Measurements from ENCODE around the gene RASA2. TPM values are rescaled to one million over a fixed set of nuclear protein-coding genes. Genes with fewer than 3 reads are reported as not detected.

Gene RASA2
- total RNA-seq, 6 donors from 2014 or later: 11.7 to 41.5 (median 21.3) TPM

DNA sequence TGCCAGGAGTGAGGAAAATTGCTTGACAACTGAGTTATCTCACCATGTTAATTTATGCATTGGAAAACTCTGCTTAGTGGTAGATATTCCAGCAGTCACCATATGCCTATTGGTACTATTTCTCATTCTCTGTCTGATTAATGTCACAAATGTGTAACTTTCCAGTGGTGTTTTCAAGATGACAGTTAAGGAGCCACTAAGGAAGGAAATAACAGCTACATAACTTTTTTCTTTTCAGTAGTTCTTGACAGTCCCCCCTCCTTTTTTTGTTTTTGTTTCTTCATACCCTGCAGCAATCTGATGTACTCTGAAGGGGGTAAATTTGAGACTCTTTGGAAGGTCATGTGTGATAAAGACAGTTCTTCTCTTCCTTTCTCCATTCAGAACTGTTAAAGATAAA lies 13.1 kb downstream of the RASA2 start:
- no peak for DNase-seq
- no peak for TF ChIP-seq POLR2AphosphoS5 (IDR thresholded peaks at IDR 0.05)
- TF ChIP-seq POLR2A (IDR thresholded peaks at IDR 0.05): no peak
- TF ChIP-seq EP300 (IDR thresholded peaks at IDR 0.05): no peak
- TF ChIP-seq, protein P1, sequence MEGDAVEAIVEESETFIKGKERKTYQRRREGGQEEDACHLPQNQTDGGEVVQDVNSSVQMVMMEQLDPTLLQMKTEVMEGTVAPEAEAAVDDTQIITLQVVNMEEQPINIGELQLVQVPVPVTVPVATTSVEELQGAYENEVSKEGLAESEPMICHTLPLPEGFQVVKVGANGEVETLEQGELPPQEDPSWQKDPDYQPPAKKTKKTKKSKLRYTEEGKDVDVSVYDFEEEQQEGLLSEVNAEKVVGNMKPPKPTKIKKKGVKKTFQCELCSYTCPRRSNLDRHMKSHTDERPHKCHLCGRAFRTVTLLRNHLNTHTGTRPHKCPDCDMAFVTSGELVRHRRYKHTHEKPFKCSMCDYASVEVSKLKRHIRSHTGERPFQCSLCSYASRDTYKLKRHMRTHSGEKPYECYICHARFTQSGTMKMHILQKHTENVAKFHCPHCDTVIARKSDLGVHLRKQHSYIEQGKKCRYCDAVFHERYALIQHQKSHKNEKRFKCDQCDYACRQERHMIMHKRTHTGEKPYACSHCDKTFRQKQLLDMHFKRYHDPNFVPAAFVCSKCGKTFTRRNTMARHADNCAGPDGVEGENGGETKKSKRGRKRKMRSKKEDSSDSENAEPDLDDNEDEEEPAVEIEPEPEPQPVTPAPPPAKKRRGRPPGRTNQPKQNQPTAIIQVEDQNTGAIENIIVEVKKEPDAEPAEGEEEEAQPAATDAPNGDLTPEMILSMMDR (IDR thresholded peaks at IDR 0.05): no peak
- ATAC-seq (ENCODE audit: low FRiP score in 2 of 2): no peak
- H3K27ac ChIP-seq: peak overlapping the region in 2 of 4 donors; percentile 70 to 80
- H3K4me3 ChIP-seq: no peak overlapping the region
- H3K9me3 ChIP-seq: no peaks in the 10 kb centered on the region
- H3K27me3 ChIP-seq: no peaks in the 10 kb centered on the region
- H3K4me1 ChIP-seq: peaks cover 10 to 15% (median 13%) of the 10 kb centered on the region in 4 donors
- no peaks in the 10 kb centered on the region for H3K36me3 ChIP-seq

DNA sequence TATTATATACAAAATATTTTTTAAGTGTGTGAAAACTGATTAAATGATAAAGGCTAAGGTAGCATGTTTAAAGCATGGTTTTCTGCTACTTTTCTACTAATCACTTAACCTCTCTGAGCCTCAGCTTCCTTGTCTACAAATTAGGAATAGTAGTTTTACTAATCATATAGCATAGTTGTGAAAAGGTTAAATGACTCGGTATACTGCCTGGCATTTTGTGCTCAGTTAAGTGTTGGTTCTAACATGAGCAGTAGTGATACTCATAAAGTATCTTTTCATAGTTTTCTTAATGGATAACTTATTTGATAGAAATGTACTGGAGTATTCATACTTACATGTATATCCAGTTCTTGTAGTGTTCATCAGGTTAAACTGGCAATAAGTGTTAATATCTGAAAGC lies 13.6 kb downstream of the RASA2 start:
- ATAC-seq (ENCODE audit: low FRiP score in 2 of 2) (no peak), DNase-seq (no peak)
- 65 to 91% methylated on average over 1 of the region's 1 CpG for WGBS, 2 donors
- H3K4me1 ChIP-seq: peaks cover 10 to 15% (median 13%) of the 10 kb centered on the region in 4 donors
- H3K27ac ChIP-seq: peak overlapping the region in 1 of 4 donors; percentile 80
- TF ChIP-seq EP300 (IDR thresholded peaks at IDR 0.05): no peak
- TF ChIP-seq POLR2A (IDR thresholded peaks at IDR 0.05): no peak
- no peak for TF ChIP-seq POLR2AphosphoS5 (IDR thresholded peaks at IDR 0.05)
- TF ChIP-seq, protein P1 (IDR thresholded peaks at IDR 0.05): no peak
- no peaks in the 10 kb centered on the region for H3K36me3 ChIP-seq
- no peaks in the 10 kb centered on the region for H3K9me3 ChIP-seq
- H3K27me3 ChIP-seq: no peaks in the 10 kb centered on the region
- H3K4me3 ChIP-seq: no peak overlapping the region

DNA sequence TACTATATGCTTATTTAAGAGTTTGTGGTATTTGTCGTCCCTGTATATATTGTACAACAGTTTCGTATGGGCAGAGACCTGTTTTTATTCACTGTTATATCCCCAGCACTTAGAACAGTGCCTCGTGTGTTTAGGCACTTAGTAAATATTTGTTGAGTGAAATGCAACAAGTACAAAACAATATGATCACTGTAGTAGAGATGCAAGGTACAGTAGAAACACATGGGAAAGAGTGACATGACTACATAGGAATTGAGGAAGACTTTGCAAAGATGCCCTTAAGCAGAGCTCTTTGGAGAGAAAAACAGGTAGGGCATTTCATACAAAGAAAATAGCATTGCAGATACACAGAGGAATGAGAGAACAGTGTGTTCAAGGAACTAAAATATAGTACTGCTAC lies 18.3 kb downstream of the RASA2 start:
- H3K4me1 ChIP-seq: peaks cover 0 to 5% (median 0%) of the 10 kb centered on the region in 4 donors
- DNase-seq: no peak
- H3K27ac ChIP-seq: no peak overlapping the region
- no peaks in the 10 kb centered on the region for H3K36me3 ChIP-seq
- ATAC-seq (ENCODE audit: low FRiP score in 2 of 2): no peak
- H3K9me3 ChIP-seq: no peaks in the 10 kb centered on the region
- H3K4me3 ChIP-seq: no peak overlapping the region
- TF ChIP-seq, protein P1 (IDR thresholded peaks at IDR 0.05): no peak
- TF ChIP-seq POLR2AphosphoS5 (IDR thresholded peaks at IDR 0.05) (no peak), EP300 (IDR thresholded peaks at IDR 0.05) (no peak), POLR2A (IDR thresholded peaks at IDR 0.05) (no peak)
- 75% methylated on average over 3 of the region's 3 CpGs for WGBS, 2 donors
- no peaks in the 10 kb centered on the region for H3K27me3 ChIP-seq

DNA sequence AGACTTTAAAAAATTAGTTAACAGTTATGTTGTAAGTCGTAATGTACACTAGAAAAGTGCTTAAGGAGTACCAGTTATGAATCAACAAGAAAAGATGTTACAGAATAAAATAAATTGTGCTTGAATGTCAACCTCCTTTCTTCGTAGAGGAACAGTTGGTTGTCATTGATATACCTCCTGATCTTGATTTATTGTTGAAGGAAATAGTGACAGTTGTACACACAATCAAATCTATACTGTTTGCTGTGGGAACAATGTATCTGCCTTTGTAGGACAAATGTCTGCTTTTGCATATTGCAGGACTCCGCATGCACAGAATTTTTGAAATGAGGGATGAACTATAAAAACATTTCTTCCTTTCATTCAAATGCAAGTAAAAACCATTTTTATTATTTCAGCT lies 19.2 kb downstream of the RASA2 start:
- H3K27ac ChIP-seq: no peak overlapping the region

More for the DNA sequence above, 19.2 kb downstream of the RASA2 start:
- no peak overlapping the region for H3K4me3 ChIP-seq
- H3K36me3 ChIP-seq: no peaks in the 10 kb centered on the region
- no peak for TF ChIP-seq POLR2AphosphoS5 (IDR thresholded peaks at IDR 0.05)
- TF ChIP-seq, protein P1 (IDR thresholded peaks at IDR 0.05): no peak
- TF ChIP-seq POLR2A (IDR thresholded peaks at IDR 0.05): no peak
- no peak for TF ChIP-seq EP300 (IDR thresholded peaks at IDR 0.05)
- ATAC-seq (ENCODE audit: low FRiP score in 2 of 2): no peak
- no peaks in the 10 kb centered on the region for H3K27me3 ChIP-seq
- H3K9me3 ChIP-seq: no peaks in the 10 kb centered on the region
- 83 to 87% methylated on average over 3 of the region's 3 CpGs for WGBS, 2 donors
- DNase-seq: no peak
- no peaks in the 10 kb centered on the region for H3K4me1 ChIP-seq

Measured in upper lobe of left lung (tissue), 6 donors.